Measurements from ENCODE around the gene MTOR. TPM values are rescaled to one million over a fixed set of nuclear protein-coding genes. Genes with fewer than 3 reads are reported as not detected.
A peak's percentile ranks its signal among the peaks of the same experiment; 100 is the strongest.
"Not testable (repeated sequence)": the region's sequence is repeated elsewhere in the genome, so short reads cannot be mapped to it uniquely, and the experiment has no call there.

MTOR gene
- total RNA-seq, 4 donors from 2014 or later = 32.8 to 66.8 (median 48.2) TPM

GRCh38 chr1:11065796-11066195 is 196.6 kb downstream of the MTOR start:
- Histone ChIP-seq H3K9me3 (no peaks in the 10 kb centered on the region), H3K4me3 (no peak overlapping the region), H3K27ac (no peak overlapping the region), H3K36me3 (peaks cover 0 to 64% (median 0%) of the 10 kb centered on the region in 3 donors), H3K4me1 (peaks cover 0 to 5% (median 3%) of the 10 kb centered on the region in 4 donors), H3K27me3 (no peaks in the 10 kb centered on the region)
- DNase-seq = no peak
- TF ChIP-seq CTCF (IDR thresholded peaks at IDR 0.05) = no peak
- no peak for TF ChIP-seq POLR2A (IDR thresholded peaks at IDR 0.05)

DNA sequence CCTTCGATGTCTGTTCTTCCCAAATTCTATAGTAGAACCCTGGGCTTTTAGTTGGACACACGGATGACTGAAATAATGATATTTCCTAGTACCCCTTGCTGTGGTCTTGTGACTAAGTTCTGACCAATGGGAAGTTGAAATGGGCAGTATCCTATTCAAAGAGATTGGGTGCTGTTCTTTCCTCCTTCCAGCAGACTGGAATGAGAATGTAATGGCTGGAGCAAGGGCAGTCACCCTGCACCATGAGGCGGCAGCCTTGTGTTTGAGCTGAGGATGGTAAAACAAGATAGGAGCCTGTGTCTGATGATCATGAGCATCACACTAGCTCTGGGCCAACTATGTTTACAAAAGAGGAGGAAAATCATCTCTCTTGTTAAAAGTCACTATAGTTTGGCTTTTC is 197.4 kb downstream of the MTOR start:
- TF ChIP-seq CTCF (IDR thresholded peaks at IDR 0.05) = no peak
- TF ChIP-seq POLR2A (IDR thresholded peaks at IDR 0.05) = no peak
- Histone ChIP-seq H3K9me3 (no peaks in the 10 kb centered on the region), H3K27me3 (no peaks in the 10 kb centered on the region), H3K36me3 (peaks cover 0 to 61% (median 0%) of the 10 kb centered on the region in 3 donors), H3K27ac (no peak overlapping the region), H3K4me3 (no peak overlapping the region), H3K4me1 (peaks cover 0 to 9% (median 5%) of the 10 kb centered on the region in 4 donors)
- DNase-seq = no peak

DNA sequence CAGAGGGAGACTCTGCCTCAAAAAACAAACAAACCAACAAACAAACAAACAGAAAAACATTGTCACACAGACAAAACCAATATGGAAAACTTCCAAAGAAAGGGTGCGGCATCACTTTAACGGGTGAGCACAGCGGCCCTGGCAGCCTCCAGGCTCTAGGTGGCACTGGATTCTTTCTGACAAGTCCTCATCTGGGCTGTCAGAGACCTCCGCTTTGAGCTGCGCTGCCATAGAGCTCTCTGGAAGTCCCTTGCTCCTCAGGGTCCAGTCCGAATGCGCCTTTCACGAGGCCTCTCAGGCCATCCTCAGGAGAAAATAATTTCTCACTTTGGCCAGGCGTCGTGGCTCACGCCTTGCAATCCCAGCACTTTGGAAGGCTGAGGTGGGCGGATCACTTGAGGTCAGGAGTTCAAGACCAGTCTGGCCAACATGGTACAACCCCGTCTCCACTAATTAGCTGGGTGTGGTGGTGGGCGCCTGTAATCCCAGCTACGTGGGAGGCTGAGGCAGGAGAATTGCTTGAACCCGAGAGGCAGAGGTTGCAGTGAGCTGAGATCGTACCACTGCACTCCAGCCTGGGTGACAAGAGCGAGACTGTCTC is 198.3 kb downstream of the MTOR start:
- not testable (repeated sequence) for H3K9me3 ChIP-seq, H3K4me3 ChIP-seq, H3K27ac ChIP-seq, H3K27me3 ChIP-seq, DNase-seq
- Histone ChIP-seq H3K36me3 (peaks cover 0 to 52% (median 0%) of the 10 kb centered on the region in 3 donors), H3K4me1 (peaks cover 3 to 12% (median 7%) of the 10 kb centered on the region in 4 donors)

GRCh38 chr1:11062965-11063401 is 199.4 kb downstream of the MTOR start:
- peaks cover 3 to 17% (median 13%) of the 10 kb centered on the region in 4 donors for H3K4me1 ChIP-seq
- no peak overlapping the region for H3K4me3 ChIP-seq
- TF ChIP-seq POLR2A (IDR thresholded peaks at IDR 0.05) (no peak), CTCF (IDR thresholded peaks at IDR 0.05) (no peak)
- H3K27ac ChIP-seq = no peak overlapping the region
- peaks cover 0 to 41% (median 0%) of the 10 kb centered on the region in 3 donors for H3K36me3 ChIP-seq
- H3K9me3 ChIP-seq = no peaks in the 10 kb centered on the region
- H3K27me3 ChIP-seq = no peaks in the 10 kb centered on the region
- no peak for DNase-seq

DNA sequence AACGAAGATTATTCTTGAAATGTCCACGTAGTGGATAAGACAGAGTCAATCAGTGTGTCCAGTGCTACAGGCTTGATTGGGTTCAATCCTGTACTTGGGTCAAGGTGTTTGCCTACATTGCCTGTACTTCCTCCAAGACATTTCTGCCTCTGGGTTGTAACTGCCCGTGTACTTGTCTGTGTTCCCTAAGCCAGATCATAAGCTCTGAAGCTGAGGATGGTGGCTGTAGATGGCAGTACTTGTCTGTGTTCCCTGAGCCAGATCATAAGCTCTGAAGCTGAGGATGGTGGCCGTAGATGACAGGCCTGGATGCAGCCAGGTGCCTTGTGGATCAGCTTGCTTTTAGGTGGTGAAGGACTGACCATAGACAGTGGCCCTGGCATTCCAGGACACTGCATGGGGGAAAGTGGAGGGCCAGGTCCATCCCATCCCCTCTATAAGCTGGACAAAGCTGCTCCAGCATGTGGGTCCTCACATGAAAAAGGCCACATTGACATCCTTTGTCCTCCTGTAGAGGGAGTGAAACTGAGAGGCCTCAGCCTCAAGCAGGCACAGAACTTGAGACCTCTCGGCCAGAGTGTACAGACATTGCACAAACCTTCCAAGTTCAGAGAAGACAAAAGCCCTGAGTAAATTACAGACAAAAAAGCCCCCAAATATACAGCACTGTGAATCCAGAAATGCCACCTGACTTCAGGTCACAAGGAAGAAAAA is 200.5 kb downstream of the MTOR start:
- Histone ChIP-seq H3K27me3 (no peaks in the 10 kb centered on the region), H3K4me3 (no peak overlapping the region), H3K4me1 (peaks cover 3 to 17% (median 13%) of the 10 kb centered on the region in 4 donors), H3K36me3 (peaks cover 0 to 29% (median 0%) of the 10 kb centered on the region in 3 donors), H3K27ac (peak overlapping the region in 1 of 4 donors; percentile 86), H3K9me3 (no peaks in the 10 kb centered on the region)
- DNase-seq = no peak
- no peak for TF ChIP-seq CTCF (IDR thresholded peaks at IDR 0.05)
- TF ChIP-seq POLR2A (IDR thresholded peaks at IDR 0.05) = no peak
